ENCODE measurements around the gene ADAMTS2.

The ADAMTS2 gene

DNA sequence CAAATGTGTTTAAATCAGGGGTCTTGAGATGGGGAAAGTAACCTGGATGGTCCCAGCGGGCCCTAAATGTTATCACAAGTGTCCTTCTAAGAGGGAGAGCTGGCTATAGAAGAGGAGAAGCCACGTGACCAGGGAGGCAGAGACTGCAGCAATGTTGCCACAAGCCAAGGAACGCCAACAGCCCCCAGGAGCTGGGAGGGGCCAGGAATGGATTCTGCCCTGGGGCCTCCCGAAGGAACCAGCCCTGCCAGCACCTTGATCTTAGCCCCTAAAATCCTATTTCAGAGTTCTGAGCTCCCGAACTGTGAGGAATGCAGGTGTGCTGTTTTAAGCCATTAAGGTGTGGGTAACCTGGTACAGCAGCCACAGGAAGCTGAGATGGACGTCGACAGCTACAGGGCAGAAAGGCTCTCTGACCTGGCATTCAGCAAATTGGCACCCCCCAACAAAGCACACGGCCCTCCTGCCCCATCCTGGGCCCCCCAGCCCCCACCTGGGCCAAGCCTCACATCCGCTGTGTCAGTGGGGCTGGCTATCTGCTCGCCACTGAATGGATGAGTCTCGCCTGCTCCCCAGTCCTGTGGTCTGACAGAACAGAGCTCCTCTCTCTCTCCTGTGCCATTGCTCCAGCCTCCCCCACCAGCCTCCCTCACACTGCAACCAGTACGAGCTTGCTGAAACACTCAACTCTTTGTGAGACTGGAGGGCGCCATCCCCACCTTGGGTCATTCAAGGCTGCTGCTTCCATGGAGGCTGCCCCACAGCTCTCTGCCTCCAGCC lies 78.8 kb downstream of the ADAMTS2 start:
- DNase-seq (ENCODE audit: low read depth in 2 of 2) = no peak

DNA sequence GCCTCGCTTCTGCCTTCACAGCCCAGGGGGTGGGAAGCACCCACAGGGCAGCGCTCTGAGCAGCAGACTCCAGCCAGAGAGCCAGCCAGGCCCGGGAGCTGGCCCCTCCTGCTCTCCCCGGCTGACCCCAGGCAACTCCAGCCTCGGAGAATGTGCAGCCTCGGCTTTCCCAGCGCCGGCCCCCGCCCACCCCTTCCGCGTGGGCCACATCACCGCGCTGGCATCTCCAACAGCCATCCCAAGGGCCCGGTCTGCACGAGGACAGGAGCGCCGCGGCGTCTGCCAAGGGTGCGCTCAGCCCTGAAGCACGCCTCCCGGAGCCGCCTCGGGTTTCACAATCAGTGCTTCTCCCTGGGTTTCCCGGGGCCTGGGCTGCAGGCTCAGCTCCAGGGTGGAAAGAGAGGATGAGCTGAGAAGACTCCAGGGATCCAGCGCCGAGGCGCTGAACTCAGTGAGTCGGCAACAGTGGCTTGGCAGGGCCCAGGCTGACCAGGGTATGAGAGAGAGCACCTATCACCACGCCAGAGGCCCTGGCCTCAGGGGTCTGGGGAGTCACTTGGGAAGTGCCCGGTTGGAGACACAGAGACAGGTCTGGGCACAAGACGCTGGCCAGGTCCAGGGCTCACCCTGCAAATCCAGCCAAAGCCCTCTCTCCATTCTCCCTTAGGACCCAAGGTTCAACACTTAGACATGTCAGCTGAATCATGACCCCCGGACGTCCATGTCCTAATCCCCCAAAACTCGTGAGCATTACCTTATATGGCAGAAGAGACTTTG lies 79.6 kb downstream of the ADAMTS2 start:
- no peak for DNase-seq (ENCODE audit: low read depth in 2 of 2)

DNA sequence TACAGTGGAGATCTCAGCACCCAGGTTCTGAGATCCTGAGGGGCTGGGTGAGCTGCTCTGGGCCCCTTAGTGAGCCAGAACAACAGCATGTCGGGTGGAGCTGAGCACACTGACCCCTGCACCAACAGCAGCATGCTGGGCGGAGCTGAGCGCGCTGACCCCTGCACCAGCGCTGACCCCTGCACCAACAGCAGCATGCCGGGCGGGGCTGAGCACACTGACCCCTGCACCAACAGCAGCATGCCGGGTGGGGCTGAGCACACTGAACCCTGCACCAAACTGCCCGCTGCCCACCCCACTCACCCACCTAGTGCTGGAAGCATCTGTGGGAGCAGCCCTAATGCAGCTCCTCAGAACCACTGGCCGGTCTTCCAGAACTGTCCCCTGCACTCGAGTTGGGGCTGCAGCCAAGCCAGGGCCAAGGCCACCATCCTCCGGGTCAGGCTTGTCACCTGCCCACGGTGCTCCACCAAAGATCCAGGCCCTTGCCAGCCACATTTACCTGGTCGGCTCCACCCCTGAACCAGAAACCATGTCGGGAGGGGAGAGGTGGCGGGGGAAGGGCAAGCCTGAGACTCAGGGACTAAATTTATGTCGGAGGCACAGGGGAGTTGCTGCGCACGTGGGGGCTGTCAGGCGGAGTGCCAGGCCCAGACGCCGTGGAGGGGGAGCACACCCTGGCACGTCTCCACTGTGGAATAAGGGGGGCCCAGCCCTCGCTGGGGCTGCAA lies 80.3 kb downstream of the ADAMTS2 start:
- DNase-seq (ENCODE audit: low read depth in 2 of 2) = no peak

DNA sequence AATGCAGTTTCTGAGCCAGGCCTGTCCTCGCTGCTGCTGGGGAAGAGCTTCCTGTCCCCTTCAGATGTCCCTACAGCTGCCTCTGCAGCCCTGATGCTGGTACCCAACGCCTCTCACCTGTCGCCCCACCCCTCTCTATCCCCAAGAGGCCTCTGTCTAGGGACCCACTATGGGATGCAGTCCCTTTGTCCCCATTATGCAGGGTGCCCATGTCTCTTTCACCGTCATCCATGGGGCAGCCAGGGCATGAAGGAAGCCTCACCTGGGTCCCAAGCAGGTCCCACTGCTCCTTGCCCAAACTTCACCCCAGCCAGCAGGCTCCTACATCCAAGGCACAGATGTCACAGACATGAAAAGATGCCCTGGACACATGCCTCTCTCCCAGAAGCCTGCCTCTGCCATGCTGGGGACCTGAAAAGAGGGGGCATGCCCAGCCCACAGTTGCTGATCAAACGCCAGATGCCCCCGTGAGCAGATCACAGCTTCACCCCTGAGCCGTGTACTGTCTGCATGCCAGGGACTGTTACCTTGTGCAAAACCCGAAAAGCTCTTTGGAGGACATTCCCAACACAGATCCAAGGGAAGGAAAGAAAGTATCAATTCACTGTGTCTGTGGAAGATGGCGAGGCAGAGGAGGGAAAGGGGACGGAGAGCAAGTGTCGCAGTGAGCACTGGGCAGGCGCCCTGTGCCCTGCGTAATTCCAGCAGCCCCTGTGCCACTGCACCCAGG lies 81.0 kb downstream of the ADAMTS2 start:
- no peak for DNase-seq (ENCODE audit: low read depth in 2 of 2)

DNA sequence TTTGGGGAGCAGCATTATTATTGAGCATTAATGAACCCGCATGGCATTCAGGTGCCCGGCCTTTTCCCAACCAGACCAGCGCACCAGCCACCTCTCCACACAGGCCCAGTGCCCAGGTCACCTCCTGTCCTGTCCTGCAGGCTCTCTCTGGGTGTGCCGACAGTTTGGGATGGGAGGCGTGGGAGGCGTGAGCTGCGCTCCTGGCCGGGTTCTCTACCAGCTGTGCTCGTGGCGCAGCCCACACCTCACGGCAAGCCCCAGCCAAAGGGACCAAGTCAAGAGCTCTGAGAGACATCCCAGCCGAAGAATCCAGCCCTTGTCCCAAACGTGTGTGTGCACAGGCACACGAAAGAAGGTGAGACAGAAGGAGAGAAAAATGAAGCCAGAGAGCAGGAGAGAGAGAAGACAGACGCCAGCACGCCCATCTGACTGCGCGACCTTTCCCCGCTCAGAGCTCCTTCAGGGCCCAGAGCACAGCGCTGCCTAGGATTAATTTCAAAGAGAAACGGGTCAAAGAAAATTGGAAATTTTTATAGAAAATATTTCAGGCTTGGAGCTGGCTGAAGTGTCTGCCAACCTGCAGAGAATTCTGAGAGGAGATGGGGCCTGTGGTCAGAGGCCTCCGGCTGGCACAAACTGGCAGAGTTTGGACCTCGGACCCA lies 81.7 kb downstream of the ADAMTS2 start:
- no peak for DNase-seq (ENCODE audit: low read depth in 2 of 2)

DNA sequence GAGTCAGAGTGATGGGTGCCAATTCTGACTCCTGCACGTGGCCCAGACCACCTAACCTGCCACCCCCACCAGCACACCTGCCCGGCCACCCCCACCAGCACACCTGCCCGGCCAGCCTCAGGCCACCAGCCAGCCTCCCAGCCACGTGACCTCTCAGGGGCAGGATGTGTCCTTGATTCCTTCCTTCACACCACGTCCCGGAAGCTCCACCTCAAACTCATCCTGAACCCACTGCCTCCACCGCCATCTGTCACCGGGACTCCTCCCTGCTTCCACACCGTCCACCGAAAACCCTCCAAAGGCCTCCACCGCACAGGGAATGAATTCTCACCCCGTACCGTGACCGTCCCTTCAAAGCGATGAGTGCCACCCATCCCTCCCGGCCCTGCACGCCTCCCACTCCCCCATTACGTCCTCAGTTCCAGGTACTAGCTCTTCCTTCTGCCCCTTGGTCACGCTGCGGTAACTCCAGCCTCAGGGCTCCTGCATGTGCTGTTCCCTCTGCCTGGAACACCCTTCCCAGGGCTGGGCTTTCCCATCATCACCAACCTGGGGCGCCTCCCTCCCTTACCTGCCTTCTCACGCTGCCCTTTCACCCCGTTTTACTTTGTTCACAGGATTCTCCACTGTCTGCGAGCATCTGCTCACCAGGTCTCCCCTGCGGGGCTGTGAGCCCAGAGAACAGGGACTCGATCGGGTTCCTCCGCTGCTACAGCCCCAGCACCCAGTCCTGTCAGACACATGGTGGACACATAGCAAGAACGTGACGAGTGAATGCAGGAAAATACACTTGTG lies 82.9 kb downstream of the ADAMTS2 start:
- DNase-seq (ENCODE audit: low read depth in 2 of 2) = no peak

DNA sequence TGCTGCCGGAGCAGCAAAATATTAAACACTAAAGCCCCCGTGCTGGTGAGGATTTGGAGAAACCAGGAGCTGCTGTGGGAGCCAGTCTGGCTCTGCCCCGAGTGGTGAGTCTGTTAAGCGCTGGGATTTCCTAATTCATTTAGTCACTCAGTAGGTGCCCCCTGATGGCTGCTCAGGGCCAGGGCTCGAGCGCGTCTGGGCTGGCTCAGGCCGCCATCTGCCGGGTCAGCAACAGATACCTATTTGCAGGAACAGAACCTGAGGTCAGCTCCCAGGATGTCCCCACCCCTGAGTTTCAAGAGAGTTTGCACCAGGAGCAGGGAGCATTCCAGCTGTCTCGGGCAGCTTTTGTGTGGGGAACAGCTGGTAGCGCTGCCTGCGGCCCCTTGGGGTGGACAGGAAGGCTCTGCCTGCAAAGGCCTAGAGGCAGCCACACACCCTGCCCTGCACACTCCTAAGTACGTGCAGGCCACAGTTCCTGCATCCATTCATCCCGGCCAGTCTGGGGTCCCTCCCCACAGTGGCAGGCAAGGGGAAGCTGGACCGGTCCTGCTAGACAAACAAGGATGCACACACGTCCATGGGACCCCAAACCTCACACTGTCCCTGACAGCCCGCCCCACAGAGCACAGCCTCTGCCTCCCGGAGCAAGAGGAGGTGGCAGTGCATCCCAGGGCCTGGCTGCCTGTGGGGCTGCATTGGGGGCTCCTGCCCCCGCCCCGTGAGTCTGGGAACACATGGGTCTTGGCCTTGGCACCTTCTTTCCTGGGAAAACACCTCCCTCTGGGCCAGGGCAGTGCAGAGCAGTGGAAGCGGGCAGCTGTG lies 83.7 kb downstream of the ADAMTS2 start:
- no peak for DNase-seq (ENCODE audit: low read depth in 2 of 2)

DNA sequence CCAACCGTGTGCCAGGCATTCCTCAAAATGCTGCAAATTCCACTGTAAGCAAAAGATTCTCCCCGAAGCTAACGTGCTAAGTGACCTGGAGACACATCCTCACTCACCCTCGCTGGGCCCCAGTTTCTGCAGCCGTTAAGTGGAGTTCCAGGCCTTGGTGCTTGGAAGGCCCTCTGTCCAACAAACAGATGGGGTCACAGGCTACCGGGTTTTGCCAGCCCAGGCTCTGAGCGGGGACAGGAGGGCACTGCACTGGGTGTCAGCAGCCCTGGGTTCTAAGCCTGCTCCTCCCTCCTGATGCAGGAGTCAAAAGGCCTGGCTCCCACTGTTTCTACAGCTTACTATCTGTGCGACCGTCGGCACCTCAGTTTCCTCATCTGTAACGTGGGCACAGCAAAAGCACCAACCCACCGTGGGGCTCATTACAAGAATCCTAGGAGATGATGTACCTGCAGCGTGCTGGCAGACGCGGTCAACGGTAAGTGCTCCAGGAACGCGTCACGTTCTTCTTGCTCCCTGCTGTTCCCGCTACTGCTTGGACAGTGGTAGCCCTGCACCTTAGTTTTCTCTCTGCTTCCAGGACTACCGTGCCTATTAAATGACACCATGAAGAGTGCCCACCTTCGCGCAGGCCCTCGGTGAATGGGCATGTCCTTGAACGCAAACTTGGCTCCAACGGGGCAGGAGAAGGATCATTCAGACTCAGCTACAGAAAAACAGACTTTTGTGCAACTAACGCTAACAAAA lies 84.8 kb downstream of the ADAMTS2 start:
- DNase-seq (ENCODE audit: low read depth in 2 of 2) = no peak

DNA sequence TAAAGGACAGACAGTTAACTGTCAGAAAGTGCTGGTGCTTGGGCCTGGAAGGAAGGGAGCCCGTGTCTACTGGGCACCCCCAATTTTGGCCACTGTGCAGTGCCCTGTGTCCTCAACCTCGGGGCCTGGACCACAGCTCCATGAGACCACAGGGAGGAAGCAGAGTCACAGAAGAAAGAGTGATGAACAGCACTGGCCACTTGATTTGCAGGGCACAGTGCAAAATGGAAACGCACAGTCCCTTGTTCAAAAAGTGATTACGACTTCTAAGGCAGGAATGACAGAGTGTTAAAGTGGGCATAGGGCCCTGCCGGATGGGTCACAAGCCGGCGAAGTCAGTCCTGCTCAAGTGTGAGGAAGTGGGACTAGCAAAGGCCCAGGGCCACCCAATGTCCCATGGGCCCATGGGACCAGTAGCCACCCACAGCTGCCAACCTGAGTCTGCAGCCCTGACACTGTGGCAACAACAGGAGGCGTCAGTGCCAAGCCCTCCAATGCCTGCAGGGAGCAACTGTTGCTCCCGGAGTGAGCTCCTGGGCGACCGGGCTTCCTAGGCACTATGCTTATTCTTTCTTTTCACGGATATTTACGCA lies 85.4 kb downstream of the ADAMTS2 start:
- DNase-seq (ENCODE audit: low read depth in 2 of 2) = no peak

DNA sequence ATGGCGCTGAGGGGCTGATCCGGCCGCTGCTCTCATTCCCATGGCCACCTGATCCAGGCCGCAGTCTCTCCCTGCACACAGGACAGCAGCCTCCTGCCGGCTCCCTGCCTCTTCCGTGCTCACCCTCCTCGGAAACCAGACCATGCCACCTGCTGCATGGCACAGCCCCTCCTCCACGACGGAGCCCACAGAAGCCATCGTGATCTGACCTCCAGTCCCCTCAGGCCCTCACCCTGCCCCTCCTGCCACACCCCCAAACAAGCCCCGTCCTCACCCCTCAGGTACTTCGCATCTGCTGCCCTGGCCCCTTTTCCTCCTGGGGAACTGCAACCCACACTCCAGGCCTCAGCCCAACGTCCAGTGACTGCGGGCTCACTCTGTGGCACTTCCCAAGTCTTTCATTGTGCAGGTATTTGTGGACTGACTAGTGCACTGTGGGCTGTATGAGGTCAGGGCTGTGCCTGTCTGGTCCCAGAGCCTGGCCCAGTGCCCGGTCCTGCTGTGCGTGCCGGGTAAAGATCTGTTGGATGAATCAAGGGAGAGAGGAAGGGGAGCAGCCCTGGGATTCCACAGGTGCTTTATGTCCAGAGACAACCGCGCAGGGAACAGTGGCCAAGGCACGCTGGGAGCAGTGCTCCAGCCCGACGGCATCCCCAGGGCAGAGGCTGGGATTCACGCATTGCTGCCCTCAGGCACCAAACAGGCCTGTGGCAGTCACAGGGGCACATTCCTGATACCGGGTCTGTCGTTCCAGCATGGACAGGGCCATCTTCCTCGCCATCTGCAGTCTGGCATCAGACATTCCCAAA lies 86.1 kb downstream of the ADAMTS2 start:
- no peak for DNase-seq (ENCODE audit: low read depth in 2 of 2)

DNA sequence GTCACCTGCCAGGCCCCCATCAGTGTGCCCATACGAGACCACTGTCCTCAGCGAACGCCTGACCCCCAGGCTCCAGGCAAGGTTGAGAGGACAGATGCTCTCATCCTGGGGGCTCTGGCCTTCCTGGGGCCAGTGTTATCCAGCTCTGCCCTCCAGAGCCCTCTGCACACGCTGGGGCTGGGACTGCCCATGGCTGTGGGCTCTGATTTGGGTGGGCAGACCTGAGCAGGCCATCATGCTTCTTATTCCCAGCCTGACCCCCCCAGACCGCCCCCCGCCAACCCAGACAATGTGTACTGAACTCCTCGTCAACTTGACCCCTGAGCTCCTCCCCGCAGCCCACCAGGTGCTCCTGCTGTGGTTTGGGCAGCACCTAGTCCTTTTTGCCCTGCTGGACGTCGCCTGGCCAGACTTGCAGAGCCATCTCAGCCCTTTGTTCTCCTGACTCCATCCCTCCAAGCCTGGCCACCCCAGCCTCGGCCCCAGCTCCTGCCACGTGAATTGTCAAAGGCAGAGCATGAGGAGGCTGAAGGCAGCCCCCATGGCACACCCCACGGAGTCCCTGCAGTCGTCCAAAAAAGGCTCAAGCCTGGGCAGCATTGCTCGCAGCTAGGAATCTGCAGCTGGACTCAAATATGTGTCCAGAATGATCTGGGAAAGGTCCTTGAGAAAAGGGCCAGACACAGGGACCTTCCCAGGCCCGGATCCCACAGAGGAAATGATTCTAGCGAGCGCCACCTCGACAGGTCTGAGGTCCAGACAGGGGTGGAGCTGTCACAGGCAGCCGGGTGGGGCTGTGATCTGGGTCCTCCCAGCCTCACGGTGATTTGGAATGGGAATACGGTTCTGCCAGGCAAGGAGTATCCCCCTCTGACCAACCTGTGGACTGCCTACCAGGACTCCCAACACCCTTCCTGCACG lies 87.0 kb downstream of the ADAMTS2 start:
- DNase-seq (ENCODE audit: low read depth in 2 of 2) = no peak

DNA sequence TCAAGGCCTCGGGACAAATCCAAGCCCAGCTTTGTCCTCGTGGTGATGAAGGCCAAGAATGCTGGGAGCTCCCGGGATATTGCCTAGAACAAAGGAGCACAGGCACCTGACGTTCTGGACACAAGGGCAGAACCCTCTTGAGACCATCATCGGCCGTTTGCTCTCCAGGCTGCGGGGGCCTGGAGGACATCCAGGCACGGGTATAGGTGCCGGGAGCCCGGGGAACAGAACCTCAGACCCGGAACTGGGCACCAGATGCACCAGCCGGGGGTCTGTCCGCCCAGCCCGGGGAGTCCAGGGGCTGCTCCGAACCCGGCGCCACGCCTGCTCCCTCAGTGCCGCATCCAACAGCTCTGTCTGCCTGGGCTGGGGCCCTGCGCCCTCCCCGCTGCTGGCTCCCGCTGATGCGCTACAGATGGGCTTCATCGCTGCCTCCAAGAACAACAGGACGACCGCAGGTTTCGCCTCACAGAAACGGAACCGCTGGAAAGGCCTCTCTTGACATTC lies 88.0 kb downstream of the ADAMTS2 start:
- no peak for DNase-seq (ENCODE audit: low read depth in 2 of 2)

DNA sequence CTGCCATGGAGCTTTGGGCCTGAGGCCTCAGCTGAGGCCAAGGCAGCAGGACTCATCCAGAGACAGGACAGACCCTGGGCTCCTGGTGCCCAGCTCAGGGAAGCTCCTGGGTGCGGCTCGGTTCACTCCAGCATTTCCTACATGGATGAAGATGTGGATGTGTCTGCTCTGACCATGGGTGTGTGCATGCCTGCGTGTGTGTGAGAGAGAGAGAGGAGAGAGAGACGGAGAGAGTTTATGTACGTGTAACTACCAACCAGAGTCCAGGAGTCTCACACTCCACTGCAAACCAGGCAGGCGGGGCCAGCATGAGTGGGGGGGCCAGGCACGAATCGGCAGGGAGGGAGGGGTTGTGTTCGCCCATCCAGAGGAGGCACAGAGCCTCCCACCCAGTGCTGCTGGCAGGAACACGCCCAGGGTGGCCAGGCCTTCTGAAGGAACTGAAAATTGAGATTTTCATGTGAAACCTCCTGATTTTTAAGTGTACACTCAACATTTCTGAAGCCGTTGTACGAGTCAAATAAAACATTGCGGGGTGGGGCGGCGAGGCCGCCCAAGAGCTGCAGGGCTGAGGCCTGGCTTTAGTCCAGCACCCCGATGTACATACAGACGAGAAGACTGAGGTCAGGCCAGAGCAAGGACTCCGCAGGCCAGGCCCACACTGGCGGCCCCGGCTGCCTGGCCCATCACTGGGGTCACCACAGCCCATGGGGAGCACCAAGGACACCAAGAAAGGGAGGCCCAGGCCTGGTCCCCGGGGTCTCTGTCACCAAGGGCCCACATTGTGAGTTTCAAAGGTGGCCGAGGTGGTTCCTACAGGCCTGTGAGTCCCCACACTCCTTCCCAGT lies 88.7 kb downstream of the ADAMTS2 start:
- DNase-seq (ENCODE audit: low read depth in 2 of 2) = no peak

DNA sequence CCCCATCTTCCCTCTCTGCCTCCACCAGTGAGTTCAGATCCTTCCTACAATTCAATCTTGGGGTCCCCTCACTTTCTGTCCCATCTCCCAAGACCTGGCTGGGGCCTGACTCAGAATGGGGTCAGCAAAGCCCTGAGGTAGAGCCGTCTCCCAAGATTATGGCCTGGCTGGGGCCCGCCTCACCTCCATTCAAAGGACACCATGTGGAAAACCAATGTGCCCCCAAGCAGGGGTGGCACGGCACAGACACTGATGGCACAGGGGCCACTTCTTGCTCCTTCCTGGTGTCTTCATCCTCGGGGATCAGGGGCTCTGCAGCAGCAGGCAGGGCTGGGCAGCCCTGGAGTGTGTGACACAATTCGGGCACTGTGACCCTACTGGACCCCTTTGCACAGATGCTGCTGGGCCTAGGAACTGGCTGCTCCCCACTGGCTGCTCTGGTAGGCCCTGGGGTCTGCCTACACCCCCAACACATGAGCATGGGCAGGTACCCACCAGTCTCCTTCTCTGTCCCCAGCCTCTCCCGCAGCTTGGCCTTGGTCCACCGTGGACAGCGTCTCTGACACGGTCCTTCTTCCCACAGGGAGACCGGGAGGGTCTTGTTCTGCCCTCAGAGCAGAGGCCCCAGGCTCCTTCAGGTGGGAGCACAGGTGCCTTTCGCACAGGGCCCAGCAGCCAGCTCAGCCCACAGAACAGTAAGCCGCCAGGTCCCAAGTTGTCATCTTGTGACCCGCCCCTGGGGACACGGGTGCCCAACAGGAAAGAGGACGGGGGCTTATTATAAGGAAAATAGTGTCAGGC lies 89.5 kb downstream of the ADAMTS2 start:
- no peak for DNase-seq (ENCODE audit: low read depth in 2 of 2)
